Measurements from ENCODE around the gene HNRNPDL. TPM values are rescaled to one million over a fixed set of nuclear protein-coding genes. Genes with fewer than 3 reads are reported as not detected.

Gene HNRNPDL
- total and polyA plus RNA-seq, 2 of the 13 experiments (the other 11 are each of a cell fraction or from before 2014, with no cell fraction given) = 167 to 414 TPM

GRCh38 chr4:82373816-82374625 is 56.2 kb downstream of the HNRNPDL start, which contains the start of gene HNRNPD (continued):
- TF ChIP-seq ZNF18 (CRISPR knock-in tag; IDR thresholded peaks at IDR 0.05; ENCODE audit: insufficient replicate concordance) (no peak), MED13 (CRISPR knock-in tag; IDR thresholded peaks at IDR 0.05) (peak; percentile 70; the same call in 1 of the 2 replicates), HHEX (CRISPR knock-in tag; IDR thresholded peaks at IDR 0.05) (no peak), PATZ1 (CRISPR knock-in tag; IDR thresholded peaks at IDR 0.05) (peak; percentile 92), ZNF878 (CRISPR knock-in tag; IDR thresholded peaks at IDR 0.05) (peak; percentile 37; the same call in 1 of the 2 replicates), ATF7 (IDR thresholded peaks at IDR 0.05) (no peak), ATF7 (CRISPR knock-in tag; IDR thresholded peaks at IDR 0.05) (no peak), ZNF407 (CRISPR knock-in tag; IDR thresholded peaks at IDR 0.05; ENCODE audit: not compliant biosample characterization) (peak; percentile 34), TOPORS (CRISPR knock-in tag; IDR thresholded peaks at IDR 0.05) (peak; percentile 95)
- TF ChIP-seq, protein P1, sequence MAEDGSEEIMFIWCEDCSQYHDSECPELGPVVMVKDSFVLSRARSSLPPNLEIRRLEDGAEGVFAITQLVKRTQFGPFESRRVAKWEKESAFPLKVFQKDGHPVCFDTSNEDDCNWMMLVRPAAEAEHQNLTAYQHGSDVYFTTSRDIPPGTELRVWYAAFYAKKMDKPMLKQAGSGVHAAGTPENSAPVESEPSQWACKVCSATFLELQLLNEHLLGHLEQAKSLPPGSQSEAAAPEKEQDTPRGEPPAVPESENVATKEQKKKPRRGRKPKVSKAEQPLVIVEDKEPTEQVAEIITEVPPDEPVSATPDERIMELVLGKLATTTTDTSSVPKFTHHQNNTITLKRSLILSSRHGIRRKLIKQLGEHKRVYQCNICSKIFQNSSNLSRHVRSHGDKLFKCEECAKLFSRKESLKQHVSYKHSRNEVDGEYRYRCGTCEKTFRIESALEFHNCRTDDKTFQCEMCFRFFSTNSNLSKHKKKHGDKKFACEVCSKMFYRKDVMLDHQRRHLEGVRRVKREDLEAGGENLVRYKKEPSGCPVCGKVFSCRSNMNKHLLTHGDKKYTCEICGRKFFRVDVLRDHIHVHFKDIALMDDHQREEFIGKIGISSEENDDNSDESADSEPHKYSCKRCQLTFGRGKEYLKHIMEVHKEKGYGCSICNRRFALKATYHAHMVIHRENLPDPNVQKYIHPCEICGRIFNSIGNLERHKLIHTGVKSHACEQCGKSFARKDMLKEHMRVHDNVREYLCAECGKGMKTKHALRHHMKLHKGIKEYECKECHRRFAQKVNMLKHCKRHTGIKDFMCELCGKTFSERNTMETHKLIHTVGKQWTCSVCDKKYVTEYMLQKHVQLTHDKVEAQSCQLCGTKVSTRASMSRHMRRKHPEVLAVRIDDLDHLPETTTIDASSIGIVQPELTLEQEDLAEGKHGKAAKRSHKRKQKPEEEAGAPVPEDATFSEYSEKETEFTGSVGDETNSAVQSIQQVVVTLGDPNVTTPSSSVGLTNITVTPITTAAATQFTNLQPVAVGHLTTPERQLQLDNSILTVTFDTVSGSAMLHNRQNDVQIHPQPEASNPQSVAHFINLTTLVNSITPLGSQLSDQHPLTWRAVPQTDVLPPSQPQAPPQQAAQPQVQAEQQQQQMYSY (CRISPR knock-in tag; IDR thresholded peaks at IDR 0.05) = peak; percentile 47; the same call in 1 of the 2 replicates
- TF ChIP-seq, protein P2, sequence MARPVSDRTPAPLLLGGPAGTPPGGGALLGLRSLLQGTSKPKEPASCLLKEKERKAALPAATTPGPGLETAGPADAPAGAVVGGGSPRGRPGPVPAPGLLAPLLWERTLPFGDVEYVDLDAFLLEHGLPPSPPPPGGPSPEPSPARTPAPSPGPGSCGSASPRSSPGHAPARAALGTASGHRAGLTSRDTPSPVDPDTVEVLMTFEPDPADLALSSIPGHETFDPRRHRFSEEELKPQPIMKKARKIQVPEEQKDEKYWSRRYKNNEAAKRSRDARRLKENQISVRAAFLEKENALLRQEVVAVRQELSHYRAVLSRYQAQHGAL (CRISPR knock-in tag; IDR thresholded peaks at IDR 0.05; ENCODE audit: not compliant biosample characterization) = peak; percentile 64
